ENCODE measurements around the gene EPS8L2. TPM values are rescaled to one million over a fixed set of nuclear protein-coding genes. Genes with fewer than 3 reads are reported as not detected.

EPS8L2 gene
- total and polyA plus RNA-seq, 9 of the 15 experiments (the other 6 are each of a cell fraction or from before 2014, with no cell fraction given): 0.75 to 17.0 (median 3.7) TPM

- TF ChIP-seq ZBTB49 (CRISPR knock-in tag; IDR thresholded peaks at IDR 0.05; ENCODE audit: borderline replicate concordance) (no peak), POLR2H (tag; IDR thresholded peaks at IDR 0.05; ENCODE audit: low read depth) (no peak), ELK1 (CRISPR knock-in tag; IDR thresholded peaks at IDR 0.05) (no peak), MAFG (tag; conservative IDR thresholded peaks at IDR 0.05) (no peak), YBX1 (IDR thresholded peaks at IDR 0.05) (no peak), KDM5B (IDR thresholded peaks at IDR 0.05; ENCODE audit: insufficient replicate concordance, low read depth, low read length) (no peak), HNRNPH1 (optimal IDR thresholded peaks at IDR 0.05; ENCODE audit: low read depth, low read length) (no peak), SFPQ (IDR thresholded peaks at IDR 0.05; ENCODE audit: low read depth, low read length) (no peak), GATAD2B (IDR thresholded peaks at IDR 0.05; ENCODE audit: borderline replicate concordance) (no peak), SIN3B (IDR thresholded peaks at IDR 0.05; ENCODE audit: low read depth) (no peak), POLR2G (IDR thresholded peaks at IDR 0.05; ENCODE audit: low read depth, low read length) (peak; percentile 11; the same call in 1 of the 2 replicates), CEBPG (CRISPR knock-in tag; IDR thresholded peaks at IDR 0.05) (no peak; the same call in 1 of the 2 replicates), CEBPG (tag; conservative IDR thresholded peaks at IDR 0.05 in 1 of 2, IDR thresholded peaks at IDR 0.05 in 1 of 2) (peak; percentile 18 to 26; a peak in 1 of 4 replicates), ZNF398 (CRISPR knock-in tag; IDR thresholded peaks at IDR 0.05) (no peak)
Measured at GRCh38 chr11:765802-766091, 59.7 kb downstream of the EPS8L2 start (continued).
